ENCODE measurements around the gene EPSTI1.
"Not testable (repeated sequence)": the region's sequence is repeated elsewhere in the genome, so short reads cannot be mapped to it uniquely, and the experiment has no call there.

EPSTI1 gene, protein sequence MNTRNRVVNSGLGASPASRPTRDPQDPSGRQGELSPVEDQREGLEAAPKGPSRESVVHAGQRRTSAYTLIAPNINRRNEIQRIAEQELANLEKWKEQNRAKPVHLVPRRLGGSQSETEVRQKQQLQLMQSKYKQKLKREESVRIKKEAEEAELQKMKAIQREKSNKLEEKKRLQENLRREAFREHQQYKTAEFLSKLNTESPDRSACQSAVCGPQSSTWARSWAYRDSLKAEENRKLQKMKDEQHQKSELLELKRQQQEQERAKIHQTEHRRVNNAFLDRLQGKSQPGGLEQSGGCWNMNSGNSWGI

DNA sequence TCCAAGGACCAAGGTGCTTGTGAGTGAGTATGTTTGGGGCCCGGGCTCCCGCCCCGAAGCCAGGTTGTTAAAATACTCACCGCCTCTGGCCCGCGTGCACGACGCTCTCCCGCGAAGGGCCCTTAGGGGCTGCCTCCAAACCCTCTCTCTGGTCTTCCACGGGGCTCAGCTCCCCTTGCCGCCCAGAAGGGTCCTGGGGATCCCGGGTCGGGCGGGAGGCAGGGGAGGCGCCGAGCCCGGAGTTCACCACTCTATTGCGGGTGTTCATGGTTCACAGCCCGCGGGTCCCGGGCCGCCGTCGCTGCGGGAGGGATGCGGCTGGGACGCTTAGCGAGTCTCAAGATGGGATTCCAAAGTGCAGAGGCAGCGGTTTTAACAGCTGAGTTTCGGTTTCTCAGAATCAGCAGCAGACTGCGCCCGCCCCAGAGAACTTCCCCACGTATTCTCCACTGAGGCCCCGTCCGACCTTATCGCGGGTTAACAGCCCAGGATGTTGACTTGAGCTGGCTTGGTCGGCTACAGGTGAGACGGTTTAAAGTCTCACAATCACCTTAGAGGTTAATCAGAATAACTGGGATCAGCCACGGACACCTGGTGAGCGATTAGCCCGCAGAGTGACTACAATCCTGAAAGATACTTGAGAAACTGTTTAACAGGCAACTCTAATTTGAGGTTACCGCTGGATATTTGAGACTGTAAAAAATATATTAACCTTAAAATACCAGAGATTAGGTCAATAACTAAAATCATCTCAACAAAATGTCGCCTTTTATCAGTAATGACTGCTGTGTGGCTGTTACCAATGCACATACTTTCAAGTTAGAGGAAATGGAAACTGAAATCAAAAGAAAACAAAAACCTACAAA, at the start of gene EPSTI1:
Gene EPSTI1, minus strand, starts transcription at position 344 of the 866 bp plus-strand sequence. Its CDS starts 76 bp downstream, at position 268.
- peak; percentile 54 to 71 for DNase-seq (ENCODE audit: low read depth in 2 of 2)

DNA sequence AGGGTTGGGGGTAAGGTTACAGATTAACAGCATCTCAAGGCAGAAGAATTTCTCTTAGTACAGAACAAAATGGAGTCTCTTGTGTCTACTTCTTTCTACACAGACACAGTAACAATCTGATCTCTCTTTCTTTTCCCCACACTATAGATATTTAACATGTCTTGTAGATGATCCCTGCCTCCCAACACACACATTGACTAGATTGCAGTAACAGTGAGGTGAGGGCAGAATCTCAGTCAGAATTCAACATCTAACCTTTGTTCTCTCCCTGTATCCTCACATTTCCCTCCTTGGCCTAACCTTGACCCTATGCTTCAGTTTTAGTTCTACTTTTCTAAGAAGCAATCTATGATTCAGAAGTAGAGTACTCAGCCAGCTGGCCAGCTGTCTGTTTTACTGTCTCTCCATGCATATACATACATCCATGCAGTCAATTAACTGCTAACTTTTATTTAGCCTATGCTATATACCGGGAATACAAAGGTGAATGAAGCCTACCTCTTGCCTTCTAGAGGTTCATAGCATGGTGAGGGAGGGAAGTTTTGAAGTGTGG, 49.4 kb upstream of the EPSTI1 start:
- no peak for DNase-seq (ENCODE audit: low read depth in 2 of 2)

DNA sequence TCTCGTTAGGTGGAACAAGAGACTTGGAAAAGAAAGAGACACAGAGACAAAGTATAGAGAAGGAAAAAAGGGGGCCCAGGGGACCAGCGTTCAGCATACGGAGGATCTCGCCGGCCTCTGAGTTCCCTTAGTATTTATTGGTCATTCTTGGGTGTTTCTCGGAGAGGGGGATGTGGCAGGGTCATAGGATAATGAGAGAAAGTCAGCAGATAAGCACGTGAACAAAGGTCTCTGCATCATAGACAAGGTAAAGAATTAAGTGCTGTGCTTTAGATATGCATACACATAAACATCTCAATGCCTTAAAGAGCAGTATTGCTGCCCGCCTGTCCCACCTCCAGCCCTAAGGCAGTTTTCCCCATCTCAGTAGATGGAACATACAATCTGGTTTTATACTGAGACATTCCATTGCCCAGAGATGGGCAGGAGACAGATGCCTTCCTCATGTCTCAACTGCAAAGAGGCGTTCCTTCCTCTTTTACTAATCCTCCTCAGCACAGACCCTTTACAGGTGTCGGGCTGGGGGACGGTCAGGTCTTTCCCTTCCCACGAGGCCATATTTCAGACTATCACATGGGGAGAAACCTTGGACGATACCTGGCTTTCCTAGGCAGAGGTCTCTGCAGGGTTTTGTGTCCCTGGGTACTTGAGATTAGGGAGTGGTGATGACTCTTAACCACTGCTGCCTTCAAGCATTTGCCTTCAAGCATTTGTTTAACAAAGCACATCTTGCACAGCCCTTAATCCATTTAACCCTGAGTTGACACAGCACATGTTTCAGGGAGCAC, 48.7 kb upstream of the EPSTI1 start:
- DNase-seq (ENCODE audit: low read depth in 2 of 2), result not testable (repeated sequence)

DNA sequence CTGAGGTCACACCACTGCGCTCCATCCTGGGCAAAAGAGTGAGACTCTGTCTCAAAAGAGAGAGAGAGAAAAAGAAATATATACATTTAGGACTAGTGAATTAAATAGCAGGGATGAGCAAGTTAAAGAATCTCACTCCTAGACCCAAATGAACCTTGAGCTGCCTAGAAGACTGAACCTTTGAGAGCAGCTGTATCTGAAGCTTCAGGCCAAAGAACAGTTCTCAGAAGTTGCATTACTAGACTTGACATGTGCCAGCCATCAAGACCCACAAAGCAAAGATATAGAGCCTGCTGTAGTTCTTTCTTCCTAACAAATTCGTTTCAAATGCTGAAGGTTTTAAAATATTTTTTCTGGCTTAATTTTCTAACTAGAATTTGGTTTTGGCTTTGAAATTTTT, 47.9 kb upstream of the EPSTI1 start:
- no peak for DNase-seq (ENCODE audit: low read depth in 2 of 2)

DNA sequence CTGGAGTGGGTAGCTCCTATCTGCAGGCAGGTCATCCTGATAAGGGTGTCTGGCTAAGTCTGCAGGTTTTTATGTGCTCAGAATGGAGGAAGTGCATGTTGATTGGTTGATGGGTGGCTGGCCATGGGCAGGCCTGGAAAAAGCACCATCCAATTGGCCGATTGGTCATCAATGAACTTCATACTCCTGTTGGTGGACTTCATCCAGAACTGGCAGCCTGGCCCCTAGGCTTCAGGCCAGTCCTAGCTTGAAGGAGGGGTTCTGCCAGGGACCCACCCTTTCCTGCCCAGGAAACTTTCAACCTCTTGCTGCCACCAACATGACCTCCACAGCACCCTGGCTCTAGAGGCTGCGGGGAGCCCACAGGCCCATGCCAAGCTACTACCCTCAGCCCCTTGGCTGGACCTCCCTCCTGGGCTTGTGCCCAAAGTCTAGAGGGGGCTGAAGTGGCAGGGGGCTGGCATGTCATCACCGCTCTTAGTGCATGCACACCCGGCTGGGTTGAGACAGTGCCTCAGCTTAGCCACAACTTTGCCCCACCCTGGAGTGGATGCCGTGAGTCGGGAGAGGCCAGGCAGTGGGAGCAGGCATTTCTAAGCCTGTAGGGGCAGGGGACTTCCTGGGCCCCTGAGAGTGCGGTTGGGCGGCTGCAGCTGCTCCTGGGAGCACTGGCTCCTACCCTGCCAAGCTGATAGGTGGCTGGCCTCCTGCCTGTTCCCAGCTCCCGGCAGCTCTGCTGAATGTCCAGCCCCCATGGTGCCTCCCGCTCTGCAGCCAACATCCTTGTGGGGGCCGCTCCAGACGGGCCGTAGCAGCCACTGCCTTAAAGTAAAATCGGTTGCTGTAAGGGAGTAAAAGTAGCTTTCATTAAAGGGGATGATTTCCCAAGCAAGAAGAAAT, 44.6 kb upstream of the EPSTI1 start:
- no peak for DNase-seq (ENCODE audit: low read depth in 2 of 2)

DNA sequence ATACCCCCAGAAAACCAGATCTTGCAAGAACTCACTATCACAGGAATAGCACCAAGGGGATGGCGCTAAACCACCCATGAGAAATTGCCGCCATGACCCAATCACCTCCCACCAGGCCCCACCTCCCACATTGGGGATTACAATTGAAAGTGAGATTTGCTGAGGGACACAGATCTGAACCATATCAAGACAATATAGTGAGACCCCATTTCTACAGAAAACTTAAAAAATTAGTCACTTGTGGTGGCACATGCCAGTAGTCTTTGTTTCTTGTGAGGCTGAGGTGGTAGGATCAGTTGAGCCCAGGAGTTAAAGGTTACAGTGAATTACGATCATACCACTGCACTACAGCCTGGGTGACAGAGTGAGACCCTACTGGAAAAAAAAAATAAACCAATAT, 41.0 kb upstream of the EPSTI1 start:
- no peak for DNase-seq (ENCODE audit: low read depth in 2 of 2)

DNA sequence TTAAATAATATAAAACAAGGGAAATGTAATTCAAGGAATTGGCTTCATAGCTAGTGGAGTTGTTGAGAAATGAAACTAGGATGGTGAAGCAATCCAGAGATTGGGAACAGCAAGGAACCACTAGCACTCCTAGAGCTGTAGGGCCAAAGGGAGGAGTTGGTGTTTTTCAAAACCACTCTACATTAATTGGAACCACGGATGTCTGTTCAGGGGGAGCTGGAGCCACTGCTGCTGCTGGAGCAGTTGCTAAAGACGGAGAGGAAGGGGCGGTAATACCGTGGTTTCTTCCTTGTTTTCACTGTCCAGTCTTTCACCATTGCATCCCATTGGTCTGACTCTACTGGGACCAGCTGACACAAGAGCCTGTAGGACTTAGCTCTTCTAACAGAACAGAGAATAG, 39.8 kb upstream of the EPSTI1 start:
- no peak for DNase-seq (ENCODE audit: low read depth in 2 of 2)

DNA sequence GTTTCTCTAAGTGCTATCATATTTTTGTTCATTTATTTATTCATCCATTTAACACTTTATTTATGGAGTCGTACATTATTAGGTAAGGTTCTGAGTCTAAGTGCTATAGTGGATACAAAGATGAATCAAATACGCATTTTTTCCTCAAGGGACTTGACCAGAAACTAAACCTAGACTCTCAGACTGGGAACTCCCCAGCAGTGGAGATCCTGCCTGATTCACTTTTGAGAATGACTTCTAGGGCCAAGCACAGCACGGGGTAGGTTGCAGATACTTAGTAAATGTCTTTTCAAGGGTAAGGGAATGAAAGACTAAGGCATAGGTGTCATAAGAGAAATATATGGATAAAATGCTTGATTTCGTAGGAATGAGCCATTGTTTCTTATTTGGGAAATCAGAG, 38.5 kb upstream of the EPSTI1 start:
- DNase-seq (ENCODE audit: low read depth in 2 of 2), result no peak

DNA sequence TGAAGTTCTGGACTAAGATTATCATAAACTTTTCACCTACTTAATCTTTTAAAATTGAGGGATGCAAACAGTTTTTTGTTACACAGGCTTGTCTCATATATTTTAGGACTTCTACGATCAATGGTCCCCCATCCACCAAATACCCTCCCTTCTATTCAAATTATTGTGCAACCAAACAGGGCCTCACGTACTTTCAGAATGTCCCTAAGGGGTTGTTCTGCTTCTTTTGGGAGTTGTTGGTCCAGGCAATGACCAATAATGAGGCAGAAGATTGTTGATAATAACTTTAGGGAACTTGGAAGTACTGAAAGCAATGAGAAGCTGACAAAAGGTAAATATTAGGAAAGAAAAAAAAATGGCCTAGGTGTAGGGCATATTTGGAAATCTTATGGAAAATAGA, 34.2 kb upstream of the EPSTI1 start:
- no peak for DNase-seq (ENCODE audit: low read depth in 2 of 2)

DNA sequence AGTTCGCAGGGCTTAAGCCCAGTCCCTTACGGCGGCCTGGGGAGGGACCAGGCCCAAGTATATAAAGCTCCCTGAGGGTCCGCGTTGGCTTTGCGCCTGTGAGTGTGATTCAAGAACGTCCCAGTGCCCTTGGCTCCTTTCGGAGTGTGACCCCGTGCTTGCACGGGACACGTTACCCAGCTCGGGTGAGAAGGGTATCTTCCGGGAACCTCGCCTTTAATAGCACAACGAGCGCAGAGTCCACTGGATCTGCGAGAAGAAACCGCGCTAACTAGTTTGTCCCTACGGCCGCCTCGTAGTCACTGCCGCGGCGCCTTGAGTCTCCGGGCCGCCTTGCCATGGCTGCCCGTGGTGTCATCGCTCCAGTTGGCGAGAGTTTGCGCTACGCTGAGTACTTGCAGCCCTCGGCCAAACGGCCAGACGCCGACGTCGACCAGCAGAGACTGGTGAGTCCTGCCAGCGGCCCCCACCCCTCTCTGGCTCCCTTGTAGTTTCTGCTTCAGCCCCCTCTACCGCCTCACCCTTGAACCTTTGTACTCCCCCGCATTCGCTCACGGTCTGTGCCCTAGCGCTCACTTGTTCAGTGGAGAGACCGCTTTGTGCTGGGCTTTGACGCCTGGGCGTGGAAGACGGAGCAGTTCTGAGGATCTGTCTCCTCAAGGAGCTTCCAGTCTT, 31.4 kb upstream of the EPSTI1 start, which contains the start of gene DNAJC15:
Gene DNAJC15, plus strand, starts transcription at position 298 of the 675 bp plus-strand sequence. Its CDS starts 41 bp downstream, at position 339.
- peak; percentile 64 to 67 for DNase-seq (ENCODE audit: low read depth in 2 of 2)

DNA sequence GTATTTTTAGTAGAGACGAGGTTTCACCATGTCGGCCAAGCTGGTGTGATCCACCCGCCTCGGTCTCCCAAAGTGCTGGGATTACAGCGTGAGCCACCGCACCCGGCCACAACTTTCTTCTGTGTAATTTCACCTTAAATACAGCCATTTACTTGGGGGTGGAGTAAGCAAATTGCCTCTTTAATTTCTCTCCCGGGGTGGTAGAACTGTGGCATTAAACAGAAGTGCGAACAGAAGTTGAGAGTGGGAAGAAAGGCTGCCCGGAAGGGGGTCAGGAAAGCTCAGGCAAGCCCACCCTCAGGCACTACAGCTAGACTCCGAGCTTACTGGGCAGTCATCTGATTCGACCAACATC, 30.9 kb upstream of the EPSTI1 start:
- no peak for DNase-seq (ENCODE audit: low read depth in 2 of 2)

DNA sequence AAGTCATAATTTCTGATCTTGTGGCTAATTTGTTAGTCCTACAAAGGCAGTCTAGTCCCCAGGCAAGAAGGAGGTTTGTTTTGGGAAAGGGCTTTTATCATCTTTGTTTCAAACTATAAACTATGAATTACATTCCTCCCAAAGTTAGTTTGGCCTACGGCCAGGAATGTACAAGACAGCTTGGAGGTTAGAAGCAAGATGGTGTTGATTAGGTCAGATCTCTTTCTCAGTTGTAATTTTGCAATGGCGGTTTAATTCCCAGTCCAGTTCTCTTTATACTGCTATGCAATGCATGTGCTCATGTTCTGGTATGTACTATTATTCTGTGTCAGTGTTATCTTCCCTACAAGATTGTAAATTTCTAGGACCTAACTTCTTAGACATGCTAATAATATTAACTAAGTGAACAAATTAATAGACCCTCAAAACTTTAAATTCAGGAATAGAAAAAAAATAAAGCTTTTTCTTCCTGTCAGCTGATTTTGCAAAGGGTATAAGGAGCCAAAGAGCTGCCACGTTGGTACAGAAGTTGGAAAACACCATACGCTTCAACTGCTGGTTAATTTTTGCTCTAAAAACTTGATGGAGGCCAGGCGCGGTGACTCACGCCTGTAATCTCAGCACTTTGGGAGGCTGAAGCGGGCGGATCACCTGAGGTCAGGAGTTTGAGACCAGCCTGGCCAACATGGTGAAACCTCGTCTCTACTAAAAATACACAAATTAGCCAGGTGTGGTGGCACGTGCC, 30.1 kb upstream of the EPSTI1 start:
- no peak for DNase-seq (ENCODE audit: low read depth in 2 of 2)

DNA sequence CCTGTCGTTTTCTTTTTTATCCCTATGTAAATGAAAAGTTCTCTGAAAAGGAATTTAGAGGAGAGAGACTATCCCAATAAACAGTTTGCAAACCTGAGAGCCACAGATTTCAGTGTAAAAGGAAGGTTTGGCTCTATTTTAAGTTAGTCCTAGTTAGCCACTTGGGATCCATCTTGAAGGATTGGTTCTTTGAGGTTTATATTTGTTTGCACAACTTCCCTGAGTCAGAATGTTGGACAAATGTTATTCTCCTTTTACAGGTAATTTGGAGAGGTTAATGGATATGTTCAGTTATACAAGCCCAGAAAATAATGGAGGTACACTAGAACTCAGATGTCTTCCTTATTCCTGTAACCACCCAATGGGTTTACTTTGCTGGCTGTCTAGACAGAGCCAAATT, 28.8 kb upstream of the EPSTI1 start:
- DNase-seq (ENCODE audit: low read depth in 2 of 2), result no peak

DNA sequence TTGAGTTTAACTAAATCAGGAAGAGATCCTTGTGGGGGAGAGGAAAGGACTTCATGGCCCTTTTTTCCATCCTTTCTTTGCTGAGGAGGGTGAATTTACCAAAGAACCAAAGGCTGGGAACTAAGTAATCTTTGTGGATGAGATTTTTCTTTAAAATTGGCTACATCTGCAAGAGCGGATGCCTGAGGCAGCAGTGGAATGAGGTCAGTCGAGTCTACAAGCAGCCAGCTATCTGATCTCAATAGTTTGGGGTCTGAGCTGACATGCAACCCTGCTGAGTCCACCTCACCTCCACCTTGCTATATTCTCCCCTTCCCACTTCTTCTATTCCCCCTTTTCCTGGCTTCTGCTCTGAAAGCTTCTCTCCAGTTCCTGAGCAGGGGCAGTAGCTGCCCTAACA, 27.8 kb upstream of the EPSTI1 start:
- DNase-seq (ENCODE audit: low read depth in 2 of 2), result no peak

DNA sequence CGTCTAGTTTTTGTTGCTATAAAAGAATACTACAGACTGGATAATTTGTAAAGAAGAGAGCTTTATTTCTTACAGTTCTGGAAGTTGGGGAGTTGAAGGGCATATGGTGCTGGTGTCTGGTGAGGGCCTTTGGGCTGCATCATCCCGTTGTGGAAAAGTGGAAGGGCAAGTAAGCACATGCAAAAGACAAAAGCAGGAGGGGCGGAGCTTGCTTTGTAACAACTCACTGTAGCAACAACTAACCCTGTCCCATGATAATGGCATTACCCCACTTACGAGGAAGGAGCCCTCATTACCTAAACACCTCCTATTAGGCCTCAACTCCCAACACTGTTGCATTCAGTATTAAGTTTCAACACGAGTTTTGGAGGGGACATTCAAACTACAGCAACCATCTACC, 24.2 kb upstream of the EPSTI1 start:
- no peak for DNase-seq (ENCODE audit: low read depth in 2 of 2)

DNA sequence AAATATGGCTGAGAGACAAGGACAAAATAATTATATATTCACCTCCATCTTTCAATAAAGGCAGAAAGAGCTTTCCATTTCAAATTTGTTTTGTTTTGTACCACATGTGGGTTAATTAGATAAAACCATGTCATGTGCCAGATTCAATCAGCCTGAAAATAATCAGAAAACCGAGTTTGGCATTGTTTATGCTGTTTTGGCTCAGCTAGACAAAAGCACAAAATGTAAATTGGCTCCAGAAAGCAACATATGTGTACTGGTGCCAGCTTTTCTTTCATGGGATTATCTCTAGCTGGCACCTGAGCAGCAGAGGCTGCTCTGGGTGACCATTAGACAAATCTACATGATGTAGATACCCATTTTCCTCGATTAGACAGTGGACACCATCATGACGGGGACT, 22.1 kb upstream of the EPSTI1 start:
- no peak for DNase-seq (ENCODE audit: low read depth in 2 of 2)

DNA sequence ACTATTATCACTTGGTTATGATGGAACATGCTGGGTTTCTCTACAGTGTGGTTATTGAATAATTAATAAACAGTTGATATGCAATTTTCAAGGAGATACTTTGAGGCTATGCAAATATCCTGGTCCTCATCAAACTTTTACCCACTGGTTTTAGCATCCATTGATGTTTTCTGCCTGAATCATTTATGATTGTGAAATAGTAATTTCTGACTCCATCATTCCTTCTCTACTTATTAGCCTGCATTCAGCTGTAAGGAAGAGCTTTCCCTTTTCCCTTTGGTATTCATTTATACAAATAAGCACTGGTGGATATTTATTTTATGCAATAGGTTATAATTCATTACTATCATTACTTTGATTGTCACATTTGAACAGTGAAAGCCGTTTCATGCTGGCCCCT, 17.5 kb upstream of the EPSTI1 start:
- DNase-seq (ENCODE audit: low read depth in 2 of 2), result no peak

DNA sequence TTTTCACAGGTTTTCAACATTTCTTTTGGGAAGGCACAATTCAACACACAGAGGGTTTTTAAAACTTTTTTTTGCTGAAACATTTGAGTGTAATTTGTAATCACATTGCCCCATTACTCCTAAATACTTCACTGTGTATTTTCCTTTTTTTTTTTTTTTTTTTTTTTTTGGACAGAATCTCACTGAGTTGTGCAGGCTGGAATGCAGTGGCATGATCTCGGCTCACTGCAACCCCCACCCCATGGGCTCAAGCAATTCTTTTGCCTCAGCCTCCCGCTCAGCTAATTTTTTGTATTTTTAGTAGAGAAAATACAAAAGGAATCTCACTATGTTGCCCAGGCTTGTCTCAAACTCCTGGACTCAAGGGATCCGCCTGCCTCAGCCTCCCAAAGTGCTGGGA, 16.6 kb upstream of the EPSTI1 start:
- no peak for DNase-seq (ENCODE audit: low read depth in 2 of 2)

DNA sequence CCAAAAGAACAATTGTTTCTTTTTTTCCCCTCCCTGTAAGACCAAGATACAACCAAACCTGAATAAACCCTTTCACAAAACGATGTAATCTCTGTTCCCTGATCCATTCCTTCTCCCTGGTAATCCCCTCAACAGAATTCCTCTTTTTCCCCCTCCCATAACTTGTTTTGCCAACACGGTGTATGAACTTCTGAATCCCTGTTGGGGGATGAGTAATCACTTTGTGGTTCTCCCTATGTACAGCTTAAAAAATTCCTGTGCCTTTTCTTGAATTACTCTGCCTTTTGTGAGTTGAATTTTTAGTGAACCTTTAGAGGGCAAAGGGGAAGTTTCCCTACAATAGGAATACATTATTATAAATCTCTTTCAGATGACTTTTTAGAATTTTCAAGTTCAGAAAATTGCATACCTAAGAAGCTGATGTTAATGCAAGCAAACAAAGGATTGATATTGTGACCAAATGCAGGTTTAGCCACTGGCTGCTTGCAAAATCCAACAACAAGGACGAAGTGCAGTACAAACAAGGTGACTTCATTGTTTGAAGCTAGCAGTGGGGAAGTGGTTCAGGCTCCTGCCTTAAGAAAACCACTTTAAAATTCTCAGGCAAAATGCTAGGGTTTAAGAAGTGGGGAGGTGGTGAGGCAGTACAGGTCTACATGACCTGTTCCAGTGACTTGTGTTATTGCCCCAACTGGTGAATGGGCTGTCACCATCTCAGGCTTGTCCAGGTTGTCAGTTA, 15.0 kb upstream of the EPSTI1 start:
- no peak for DNase-seq (ENCODE audit: low read depth in 2 of 2)
